ENCODE results near the gene MYPN. TPM values are rescaled to one million over a fixed set of nuclear protein-coding genes. Genes with fewer than 3 reads are reported as not detected.

The MYPN gene, protein sequence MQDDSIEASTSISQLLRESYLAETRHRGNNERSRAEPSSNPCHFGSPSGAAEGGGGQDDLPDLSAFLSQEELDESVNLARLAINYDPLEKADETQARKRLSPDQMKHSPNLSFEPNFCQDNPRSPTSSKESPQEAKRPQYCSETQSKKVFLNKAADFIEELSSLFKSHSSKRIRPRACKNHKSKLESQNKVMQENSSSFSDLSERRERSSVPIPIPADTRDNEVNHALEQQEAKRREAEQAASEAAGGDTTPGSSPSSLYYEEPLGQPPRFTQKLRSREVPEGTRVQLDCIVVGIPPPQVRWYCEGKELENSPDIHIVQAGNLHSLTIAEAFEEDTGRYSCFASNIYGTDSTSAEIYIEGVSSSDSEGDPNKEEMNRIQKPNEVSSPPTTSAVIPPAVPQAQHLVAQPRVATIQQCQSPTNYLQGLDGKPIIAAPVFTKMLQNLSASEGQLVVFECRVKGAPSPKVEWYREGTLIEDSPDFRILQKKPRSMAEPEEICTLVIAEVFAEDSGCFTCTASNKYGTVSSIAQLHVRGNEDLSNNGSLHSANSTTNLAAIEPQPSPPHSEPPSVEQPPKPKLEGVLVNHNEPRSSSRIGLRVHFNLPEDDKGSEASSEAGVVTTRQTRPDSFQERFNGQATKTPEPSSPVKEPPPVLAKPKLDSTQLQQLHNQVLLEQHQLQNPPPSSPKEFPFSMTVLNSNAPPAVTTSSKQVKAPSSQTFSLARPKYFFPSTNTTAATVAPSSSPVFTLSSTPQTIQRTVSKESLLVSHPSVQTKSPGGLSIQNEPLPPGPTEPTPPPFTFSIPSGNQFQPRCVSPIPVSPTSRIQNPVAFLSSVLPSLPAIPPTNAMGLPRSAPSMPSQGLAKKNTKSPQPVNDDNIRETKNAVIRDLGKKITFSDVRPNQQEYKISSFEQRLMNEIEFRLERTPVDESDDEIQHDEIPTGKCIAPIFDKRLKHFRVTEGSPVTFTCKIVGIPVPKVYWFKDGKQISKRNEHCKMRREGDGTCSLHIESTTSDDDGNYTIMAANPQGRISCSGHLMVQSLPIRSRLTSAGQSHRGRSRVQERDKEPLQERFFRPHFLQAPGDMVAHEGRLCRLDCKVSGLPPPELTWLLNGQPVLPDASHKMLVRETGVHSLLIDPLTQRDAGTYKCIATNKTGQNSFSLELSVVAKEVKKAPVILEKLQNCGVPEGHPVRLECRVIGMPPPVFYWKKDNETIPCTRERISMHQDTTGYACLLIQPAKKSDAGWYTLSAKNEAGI (N-terminal part only)
- total RNA-seq (2022) (not detected in 2 replicates), Bru-seq, nascent RNA (percentile 5 among the genes with signal in this experiment), BruChase-seq, experiment 1, labeled RNA remaining after a 2-hour chase (percentile 5 among the genes with signal in this experiment), BruChase-seq, experiment 2, labeled RNA remaining after a 6-hour chase (percentile 5 among the genes with signal in this experiment)
- long read RNA-seq = 0 reads

- no peaks in the 10 kb centered on the region for H3K27me3 Mint-ChIP-seq (ENCODE audit: insufficient read depth, unreplicated experiment)
Measured at GRCh38 chr10:68109331-68109730, at the start of gene MYPN. Gene MYPN (plus strand): TSS chr10:68109488. CDS start chr10:68121439, 11,951 bp downstream.

DNA sequence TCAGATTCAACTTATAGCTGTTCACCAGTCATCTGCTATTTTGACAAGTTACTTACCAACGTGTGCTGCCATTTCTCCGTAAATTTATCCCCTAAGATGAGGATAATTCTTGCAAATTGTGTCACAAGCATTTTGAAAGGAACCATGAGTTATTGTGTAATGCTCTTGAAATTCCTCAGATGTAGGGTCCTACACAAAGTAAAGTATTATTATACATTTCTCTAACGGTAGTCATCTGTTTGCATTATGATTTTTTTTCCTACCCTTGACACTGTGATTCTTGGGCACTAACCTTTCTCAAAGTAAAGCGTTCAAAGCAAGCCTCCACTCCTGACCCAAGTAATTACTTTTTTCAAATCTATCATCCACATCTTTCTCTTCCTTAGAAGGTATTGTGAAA lies 42.3 kb upstream of the MYPN start:
- Histone ChIP-seq H3K4me1 (no peaks in the 10 kb centered on the region), H3K9me3 (no peaks in the 10 kb centered on the region), H3K4me3 (ENCODE audit: low read depth, low read length) (no peak overlapping the region), H3K27me3 (replicated peaks; ENCODE audit: control insufficient read depth, insufficient read depth, low read length) (no peaks in the 10 kb centered on the region), H3K36me3 (ENCODE audit: control insufficient read depth, insufficient read depth, low read length) (peaks cover 3% of the 10 kb centered on the region; the same call in 1 of the 2 replicates)
- ChIA-PET CTCF (no interaction called here), POLR2A (no interaction called here)
- no peak overlapping the region for H3K27ac Mint-ChIP-seq (ENCODE audit: unreplicated experiment)
- H3K4me1 Mint-ChIP-seq (ENCODE audit: low read depth, unreplicated experiment) = peaks cover 7% of the 10 kb centered on the region
- H3K36me3 Mint-ChIP-seq (ENCODE audit: insufficient read depth, unreplicated experiment) = peaks cover 40% of the 10 kb centered on the region
- no peak for DNase-seq
- TF ChIP-seq, protein P1, sequence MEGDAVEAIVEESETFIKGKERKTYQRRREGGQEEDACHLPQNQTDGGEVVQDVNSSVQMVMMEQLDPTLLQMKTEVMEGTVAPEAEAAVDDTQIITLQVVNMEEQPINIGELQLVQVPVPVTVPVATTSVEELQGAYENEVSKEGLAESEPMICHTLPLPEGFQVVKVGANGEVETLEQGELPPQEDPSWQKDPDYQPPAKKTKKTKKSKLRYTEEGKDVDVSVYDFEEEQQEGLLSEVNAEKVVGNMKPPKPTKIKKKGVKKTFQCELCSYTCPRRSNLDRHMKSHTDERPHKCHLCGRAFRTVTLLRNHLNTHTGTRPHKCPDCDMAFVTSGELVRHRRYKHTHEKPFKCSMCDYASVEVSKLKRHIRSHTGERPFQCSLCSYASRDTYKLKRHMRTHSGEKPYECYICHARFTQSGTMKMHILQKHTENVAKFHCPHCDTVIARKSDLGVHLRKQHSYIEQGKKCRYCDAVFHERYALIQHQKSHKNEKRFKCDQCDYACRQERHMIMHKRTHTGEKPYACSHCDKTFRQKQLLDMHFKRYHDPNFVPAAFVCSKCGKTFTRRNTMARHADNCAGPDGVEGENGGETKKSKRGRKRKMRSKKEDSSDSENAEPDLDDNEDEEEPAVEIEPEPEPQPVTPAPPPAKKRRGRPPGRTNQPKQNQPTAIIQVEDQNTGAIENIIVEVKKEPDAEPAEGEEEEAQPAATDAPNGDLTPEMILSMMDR (IDR thresholded peaks at IDR 0.05; ENCODE audit: insufficient read depth in 1 of 2, low read depth in 1 of 2, low read length in 1 of 2, severe bottlenecking in 1 of 2, unreplicated experiment in 1 of 2) = no peak
- no TSS peak for BruUV-seq (replicated peaks)
- H3K27me3 Mint-ChIP-seq (ENCODE audit: insufficient read depth, unreplicated experiment) = no peaks in the 10 kb centered on the region
- intact Hi-C loops (cut with micrococcal nuclease; ENCODE audit: unreplicated experiment) = no loop called here
- no peak overlapping the region for H3K4me3 Mint-ChIP-seq (ENCODE audit: unreplicated experiment)
- no peaks in the 10 kb centered on the region for H3K9me3 Mint-ChIP-seq (ENCODE audit: unreplicated experiment)

More at GRCh38 chr10:68109331-68109730, at the start of gene MYPN:
- intact Hi-C loops (cut with micrococcal nuclease; ENCODE audit: unreplicated experiment) = no loop called here
- Mint-ChIP-seq H3K4me1 (ENCODE audit: low read depth, unreplicated experiment) (peaks cover 12% of the 10 kb centered on the region), H3K27ac (ENCODE audit: unreplicated experiment) (no peak within 1 kb of the TSS), H3K9me3 (ENCODE audit: unreplicated experiment) (no peaks in the 10 kb centered on the region), H3K4me3 (ENCODE audit: unreplicated experiment) (no peak within 1 kb of the TSS), H3K36me3 (ENCODE audit: insufficient read depth, unreplicated experiment) (no peaks in the 10 kb centered on the region)
- ChIA-PET CTCF (no interaction called here), POLR2A (no interaction called here)
- no peaks in the 10 kb centered on the region for H3K36me3 ChIP-seq (ENCODE audit: control insufficient read depth, insufficient read depth, low read length)
- no peaks in the 10 kb centered on the region for H3K27me3 ChIP-seq (replicated peaks; ENCODE audit: control insufficient read depth, insufficient read depth, low read length)
- TF ChIP-seq, protein P1 (IDR thresholded peaks at IDR 0.05; ENCODE audit: insufficient read depth in 1 of 2, low read depth in 1 of 2, low read length in 1 of 2, severe bottlenecking in 1 of 2, unreplicated experiment in 1 of 2) = no peak
- BruUV-seq (replicated peaks) = no TSS peak
- H3K4me3 ChIP-seq (ENCODE audit: low read depth, low read length) = no peak within 1 kb of the TSS
- H3K9me3 ChIP-seq = no peaks in the 10 kb centered on the region
- H3K4me1 ChIP-seq = peaks cover 8% of the 10 kb centered on the region
- DNase-seq = no peak
